Measurements from ENCODE around the gene ATXN7L1.

The ATXN7L1 gene

GRCh38 chr7:105822806-105823205, 53.6 kb downstream of the ATXN7L1 start:
- no peak for DNase-seq

DNA sequence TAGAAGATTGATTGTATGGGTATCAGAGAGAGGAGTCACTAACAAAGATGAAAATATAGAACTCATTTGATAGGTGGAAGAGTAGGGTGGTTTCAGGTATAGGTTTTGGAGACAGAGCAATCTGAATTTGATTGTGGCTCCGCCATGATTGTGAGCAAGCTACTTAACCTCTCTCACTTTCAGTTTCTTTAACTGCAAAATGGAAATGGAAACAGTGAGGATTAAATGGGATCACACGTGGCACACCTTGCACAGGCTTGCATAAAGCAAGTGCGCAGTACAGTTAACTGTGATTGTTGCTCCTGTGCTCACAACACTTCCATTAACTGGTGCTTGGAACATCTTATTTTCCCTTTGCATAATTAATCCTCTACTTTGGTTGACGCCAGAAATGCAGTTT, 54.9 kb downstream of the ATXN7L1 start:
- DNase-seq = no peak

DNA sequence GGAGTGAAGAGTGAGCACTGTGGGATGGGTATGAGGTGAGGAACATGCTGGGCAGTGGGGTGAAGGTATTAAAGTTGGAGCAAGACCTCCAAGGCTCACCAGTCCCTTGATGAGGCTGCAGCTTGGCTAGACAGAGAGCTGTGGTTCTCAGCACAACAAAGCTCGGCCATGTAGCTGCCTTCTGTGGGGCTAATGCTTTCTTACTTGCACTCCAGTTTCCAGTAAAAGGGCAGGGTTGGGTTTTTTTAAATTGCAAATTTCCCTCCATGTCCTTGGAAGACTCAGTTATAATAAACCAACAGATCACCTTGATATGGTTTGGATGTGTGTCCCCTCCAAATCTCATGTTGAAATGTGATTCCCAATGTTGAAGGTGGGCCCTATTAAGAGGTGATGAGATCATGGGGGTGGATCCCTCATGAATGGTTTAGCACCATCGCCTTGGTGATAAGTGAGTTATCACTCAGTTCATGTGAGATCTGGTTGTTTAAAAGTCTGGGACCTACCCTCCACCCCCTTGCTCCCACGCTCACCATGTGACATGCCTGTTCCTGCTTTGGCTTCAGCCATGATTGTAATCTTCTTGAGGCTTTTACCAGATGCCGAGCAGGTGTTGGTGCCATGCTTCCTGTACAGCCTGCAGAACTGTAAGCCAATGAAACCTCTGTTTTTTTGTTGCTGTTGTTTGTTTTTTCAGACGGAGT, 55.9 kb downstream of the ATXN7L1 start:
- no peak for DNase-seq

- DNase-seq = no peak
Observed at GRCh38 chr7:105819559-105819958, 56.8 kb downstream of the ATXN7L1 start.

GRCh38 chr7:105816954-105817615, 59.3 kb downstream of the ATXN7L1 start:
- no peak for DNase-seq

DNA sequence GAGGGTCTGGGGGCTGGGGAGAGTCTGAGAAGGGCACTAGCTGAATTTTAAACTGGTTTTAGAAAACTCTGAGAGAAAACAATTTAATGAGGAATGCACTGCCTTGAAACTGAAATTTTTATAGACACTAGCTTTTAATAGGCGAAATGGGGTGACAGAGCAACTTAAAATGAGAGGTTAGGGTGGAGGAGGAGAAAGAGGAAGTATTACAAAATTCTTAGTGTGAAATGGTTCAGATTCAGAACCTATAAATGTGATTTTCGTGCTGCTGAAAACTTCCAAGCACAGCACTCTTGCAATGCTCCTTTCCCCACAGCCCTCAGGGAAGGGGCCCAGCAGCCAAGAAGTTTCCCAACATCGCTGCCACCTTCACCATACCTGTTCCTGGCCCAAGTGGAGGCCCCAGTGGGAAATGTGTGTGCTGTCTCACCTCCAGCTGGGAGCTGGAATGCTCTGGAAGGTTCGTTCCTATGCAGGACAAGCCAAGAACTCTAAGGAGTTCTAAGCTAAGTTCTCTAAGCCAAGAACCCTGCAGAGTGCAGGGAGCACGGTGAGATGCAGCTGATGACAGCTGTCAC, 60.0 kb downstream of the ATXN7L1 start:
- DNase-seq = no peak

- DNase-seq = no peak
Observed at GRCh38 chr7:105815576-105815975, 60.8 kb downstream of the ATXN7L1 start.

- DNase-seq = no peak
Observed at GRCh38 chr7:105814481-105814880, 61.9 kb downstream of the ATXN7L1 start.

GRCh38 chr7:105811189-105811847, 65.1 kb downstream of the ATXN7L1 start:
- DNase-seq = no peak

DNA sequence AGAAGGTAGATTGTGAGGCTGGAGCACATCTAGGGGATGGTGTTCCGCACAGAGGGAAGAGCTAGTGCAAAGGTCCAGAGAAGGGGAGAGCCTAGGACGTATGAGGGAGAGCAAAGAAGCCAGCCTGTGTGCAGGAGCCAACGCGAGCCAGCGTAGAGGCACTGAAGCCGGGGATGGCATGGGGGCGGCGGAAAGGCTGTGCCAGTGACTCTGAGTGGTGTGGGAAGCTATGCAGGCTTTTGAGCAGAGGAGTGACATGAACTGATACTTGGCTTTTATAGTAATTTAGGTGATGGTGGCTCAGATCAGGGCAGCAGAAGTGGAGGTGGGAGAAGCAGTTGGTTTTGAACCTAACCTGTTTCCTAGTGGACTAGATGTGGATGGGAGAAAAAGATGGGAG, 65.8 kb downstream of the ATXN7L1 start:
- DNase-seq = no peak

DNA sequence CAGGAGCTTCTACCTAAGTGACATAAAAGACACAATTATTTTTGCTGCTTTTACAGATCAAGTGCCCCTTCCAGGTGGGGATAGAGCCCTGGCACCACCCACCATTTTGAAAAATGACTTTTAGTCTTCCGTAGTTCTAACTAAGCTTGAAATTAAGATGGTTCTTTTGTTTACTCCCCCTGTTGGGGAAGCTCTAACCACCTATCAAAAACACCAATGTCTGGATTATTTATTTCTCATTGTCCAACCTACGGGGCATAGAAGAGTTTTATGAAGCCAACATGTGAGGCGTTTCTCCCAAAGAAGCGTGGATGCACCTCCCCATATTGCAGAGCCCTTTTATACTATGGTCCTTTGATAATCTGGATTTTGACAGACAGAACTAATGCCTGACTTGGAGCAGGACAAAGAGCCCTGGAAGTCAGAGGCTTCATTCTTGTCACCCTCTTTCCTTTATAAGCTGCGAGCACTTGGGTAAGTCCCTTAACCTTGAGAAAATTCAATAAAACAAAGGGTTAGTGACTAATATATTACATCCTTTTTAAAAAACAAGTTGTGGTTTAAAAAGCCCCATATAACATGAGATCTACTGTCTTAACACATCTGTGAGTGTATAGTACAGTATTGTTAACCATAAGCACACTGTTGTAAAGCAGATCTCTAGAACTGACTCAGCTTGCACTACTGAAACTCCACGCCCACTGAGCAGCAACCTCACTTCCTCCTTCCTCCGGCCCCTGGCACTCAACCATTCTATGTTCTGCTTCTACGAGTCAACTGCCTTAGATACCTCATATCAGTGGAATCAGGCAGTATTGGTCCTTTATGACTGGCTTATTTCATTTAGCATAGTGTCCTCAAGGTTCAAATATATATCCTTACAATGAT, 67.5 kb downstream of the ATXN7L1 start:
- DNase-seq = peak; percentile 55

DNA sequence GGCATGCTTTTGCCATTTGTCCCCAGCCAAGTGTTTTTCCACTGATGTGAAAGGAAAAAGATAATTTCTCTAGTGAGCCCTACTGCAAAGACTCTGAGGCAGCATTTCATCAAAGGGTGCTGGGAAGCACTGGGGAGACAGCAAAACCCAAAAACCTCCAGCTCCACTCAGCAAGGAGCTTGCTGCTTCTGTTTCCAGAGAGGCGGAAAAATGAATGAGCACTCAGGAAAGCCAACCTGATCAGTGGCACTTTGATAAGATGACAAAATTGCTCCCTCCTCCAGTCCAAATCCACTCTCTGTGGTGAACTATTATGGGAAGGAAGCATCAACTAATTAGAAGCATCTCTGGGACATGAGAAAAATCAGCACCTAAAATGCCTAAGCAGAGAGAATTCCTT, 68.2 kb downstream of the ATXN7L1 start:
- no peak for DNase-seq

GRCh38 chr7:105807448-105807762, 69.0 kb downstream of the ATXN7L1 start:
- no peak for DNase-seq

GRCh38 chr7:105806592-105807447, 69.6 kb downstream of the ATXN7L1 start:
- peak; percentile 42 for DNase-seq

DNA sequence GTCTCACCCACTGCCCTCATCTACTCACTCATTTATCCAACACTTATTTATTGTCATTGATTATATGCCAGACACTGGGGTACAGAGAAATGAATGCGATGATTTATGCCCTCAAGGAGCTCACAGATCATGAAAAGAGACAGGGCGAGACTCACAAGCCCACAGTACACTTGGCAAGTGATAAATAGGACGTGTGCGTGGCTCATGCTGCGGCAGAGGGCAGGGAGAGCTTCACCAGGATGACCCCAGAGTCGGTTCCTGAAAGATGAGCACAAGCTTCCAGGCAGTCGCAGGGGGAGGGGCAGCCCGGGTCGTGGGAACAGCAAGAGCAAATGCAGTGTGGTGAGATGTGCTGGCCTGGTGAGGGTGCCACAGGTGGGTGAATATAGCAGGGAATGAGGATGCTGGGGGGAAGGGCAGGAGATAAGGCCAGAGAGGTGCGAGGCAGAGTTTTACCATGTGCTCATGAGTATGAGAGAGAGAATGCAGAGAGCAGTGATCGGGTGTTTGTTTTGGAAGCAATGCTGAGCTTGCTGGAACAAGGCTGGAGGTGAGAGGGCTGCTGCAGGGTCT, 70.9 kb downstream of the ATXN7L1 start:
- DNase-seq = no peak

GRCh38 chr7:105803429-105803736, 73.0 kb downstream of the ATXN7L1 start:
- DNase-seq = no peak

DNA sequence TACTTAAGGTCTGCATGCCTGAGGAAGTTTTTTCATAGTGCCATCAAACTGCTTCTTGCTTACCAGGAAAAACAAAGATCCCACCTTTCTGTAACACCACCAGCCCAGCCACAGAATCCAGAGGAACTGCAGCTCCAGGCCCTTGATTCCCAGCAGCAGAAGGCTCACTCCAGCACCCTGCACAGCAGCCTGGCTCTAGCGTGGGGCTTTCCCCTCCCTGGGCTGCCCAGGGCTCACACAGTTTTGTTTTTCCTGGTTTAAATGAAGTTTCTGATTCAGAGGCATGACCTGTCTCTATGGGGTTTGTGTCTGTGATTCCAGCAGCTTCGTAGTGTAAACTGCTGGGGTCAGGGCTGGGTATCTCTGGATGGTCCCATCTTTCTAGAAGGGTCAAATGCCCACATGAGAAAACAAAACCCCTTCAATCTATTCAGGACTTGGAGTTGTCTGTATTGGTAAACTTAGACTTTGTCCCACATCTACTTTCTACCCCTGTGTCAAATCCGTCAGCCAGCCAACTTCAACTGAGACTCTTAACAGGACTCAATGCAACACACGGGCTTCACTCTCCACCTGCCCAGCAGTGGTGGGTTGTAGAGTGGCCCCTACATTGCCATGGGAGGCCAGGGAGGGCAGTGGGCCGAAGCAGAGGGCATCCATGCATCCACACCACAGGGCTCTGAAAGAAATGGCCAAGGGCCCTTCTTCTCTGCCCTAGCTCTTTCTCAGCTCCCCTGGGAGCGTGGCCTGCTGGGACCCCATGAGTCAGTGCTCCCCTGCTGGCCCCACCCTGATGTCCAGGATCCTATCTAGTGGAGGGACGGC, 73.6 kb downstream of the ATXN7L1 start:
- DNase-seq = no peak

DNA sequence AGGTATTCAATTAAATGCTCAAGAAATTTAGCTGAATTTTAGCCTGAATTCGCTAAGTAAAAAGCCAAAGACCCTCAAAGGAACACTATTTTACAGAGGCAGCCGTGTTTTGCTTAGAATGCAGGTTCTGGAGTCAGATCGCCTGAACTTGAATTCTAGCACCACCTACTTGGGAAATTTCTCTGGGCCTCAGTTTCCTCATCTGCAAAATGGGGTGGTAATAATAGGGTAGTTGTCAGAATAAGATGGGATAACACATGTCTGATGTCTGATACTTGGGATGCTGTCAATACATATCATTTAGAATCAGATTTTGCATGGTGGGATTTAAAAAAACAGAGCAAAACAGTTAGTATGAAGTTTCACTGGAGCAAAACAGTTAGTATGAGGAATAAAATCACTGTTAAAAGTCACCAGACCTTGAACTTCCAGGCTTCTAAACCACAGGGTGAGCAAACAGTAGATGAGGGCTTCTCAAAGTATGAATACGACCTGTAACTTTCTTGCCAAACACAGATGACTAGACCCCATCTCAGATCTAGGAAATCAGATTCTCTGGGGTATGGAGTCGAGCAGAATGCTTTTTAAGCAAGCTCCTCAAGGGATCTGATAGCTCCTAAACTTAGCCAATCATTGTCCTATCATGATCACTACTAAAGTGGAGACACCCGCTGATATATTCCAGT, 75.4 kb downstream of the ATXN7L1 start:
- no peak for DNase-seq

- no peak for DNase-seq
Observed at GRCh38 chr7:105800442-105800841, 76.0 kb downstream of the ATXN7L1 start.

- no peak for DNase-seq
Observed at GRCh38 chr7:105799677-105800076, 76.7 kb downstream of the ATXN7L1 start.
